NCI-H1417 (cell line): ENCODE measurements around the gene HAX1.
"Not testable (repeated sequence)": the region's sequence is repeated elsewhere in the genome, so short reads cannot be mapped to it uniquely, and the experiment has no call there.

Experiments
- DNase-seq, 3 experiments: peaks; one replicate each; lab custom pipeline; 2025; lab: John Stamatoyannopoulos, UW

The HAX1 gene

GRCh38 chr1:154272217-154272998 lies at the start of gene HAX1:
Gene HAX1, plus strand, starts transcription at chr1:154272629. Its CDS starts 95 bp downstream, at chr1:154272724.
- peak; percentile 96 to 99 (median 96) for DNase-seq

GRCh38 chr1:154222918-154223317 lies 49.5 kb upstream of the HAX1 start:
- DNase-seq = no peak

- no peak for DNase-seq
Measured at GRCh38 chr1:154223621-154224020, 48.8 kb upstream of the HAX1 start.

GRCh38 chr1:154225370-154225769 lies 47.1 kb upstream of the HAX1 start:
- no peak for DNase-seq

GRCh38 chr1:154231112-154231511 lies 41.3 kb upstream of the HAX1 start:
- not testable (repeated sequence) for DNase-seq

GRCh38 chr1:154233127-154233526 lies 39.3 kb upstream of the HAX1 start:
- DNase-seq = not testable (repeated sequence)

- DNase-seq = no peak
Measured at GRCh38 chr1:154236855-154237254, 35.6 kb upstream of the HAX1 start.

GRCh38 chr1:154237435-154237834 lies 35.0 kb upstream of the HAX1 start:
- no peak for DNase-seq

GRCh38 chr1:154237880-154238506 lies 34.4 kb upstream of the HAX1 start:
- DNase-seq = no peak

GRCh38 chr1:154239491-154239890 lies 32.9 kb upstream of the HAX1 start:
- DNase-seq = no peak

GRCh38 chr1:154240294-154240833 lies 32.1 kb upstream of the HAX1 start:
- no peak for DNase-seq

GRCh38 chr1:154241703-154242351 lies 30.6 kb upstream of the HAX1 start:
- no peak for DNase-seq

GRCh38 chr1:154253671-154254070 lies 18.8 kb upstream of the HAX1 start:
- no peak for DNase-seq

GRCh38 chr1:154256686-154257085 lies 15.7 kb upstream of the HAX1 start:
- DNase-seq = no peak

GRCh38 chr1:154258784-154259183 lies 13.6 kb upstream of the HAX1 start:
- no peak for DNase-seq

- DNase-seq = no peak
Measured at GRCh38 chr1:154260127-154260526, 12.3 kb upstream of the HAX1 start.

GRCh38 chr1:154263465-154264332 lies 8.7 kb upstream of the HAX1 start:
- no peak for DNase-seq

- no peak for DNase-seq
Measured at GRCh38 chr1:154264454-154264853, 8.0 kb upstream of the HAX1 start.

- no peak for DNase-seq
Measured at GRCh38 chr1:154265586-154265985, 6.8 kb upstream of the HAX1 start.

GRCh38 chr1:154270833-154271232 lies 1.6 kb upstream of the HAX1 start:
- no peak for DNase-seq

GRCh38 chr1:154272999-154273563 lies 652 bp downstream of the HAX1 start:
- DNase-seq = no peak
